GM12878 (cell line): ENCODE results near the gene MTMR3. TPM values are rescaled to one million over a fixed set of nuclear protein-coding genes. Genes with fewer than 3 reads are reported as not detected.

Experiments
- ATAC-seq: fragments of 200-7000 bp; cut with Tn5 transposase; 3 replicates; pipeline ENCODE4 v1.9.1; 2020; ENCODE audit warnings: mild to moderate bottlenecking, moderate library complexity
- BruUV-seq: library from RNA; stranded (reverse); fragments of 400-500 nt; replicated peaks from 2 replicates; lab custom pipeline; 2021; lab: Mats Ljungman, UMichigan
- CTCF ChIA-PET: fragments of 300-600 bp; sonication (Branson Sonifier 250); formaldehyde crosslinking; extraction: SDS; loops from one replicate; lab custom pipeline; 2021; ENCODE audit warnings: inconsistent platforms; lab: Yijun Ruan, JAX
- POLR2A ChIA-PET: fragments of 350-600 bp; formaldehyde crosslinking; extraction: SDS; loops from one replicate; lab custom pipeline; 2021; ENCODE audit warnings: inconsistent platforms; lab: Charles Lee
- RAD21 ChIA-PET: fragments of 300-600 bp; sonication (Branson Sonifier 250); formaldehyde crosslinking; loops from one replicate; lab custom pipeline; 2023; ENCODE audit warnings: antibody characterized with exemption; ENCODE audit not compliant: unreplicated experiment; lab: Charles Lee
- SMC1A ChIA-PET: fragments of 300-600 bp; sonication (Branson Sonifier 250); formaldehyde crosslinking; loops from one replicate; lab custom pipeline; 2023; ENCODE audit not compliant: unreplicated experiment, uncharacterized antibody; lab: Charles Lee
- DNase-seq: peaks from one replicate; pipeline ENCODE4 v3.0.0-alpha.2; 2011; ENCODE audit warnings: low read depth, low spot score
- FAIRE-seq: peaks from 3 replicates; lab custom pipeline; 2011; peaks lifted over from hg19 to GRCh38; lab: Jason Lieb, UNC
- H2AFZ ChIP-seq: 2 replicates; pipeline ENCODE4 v1.6.0; 2011; ENCODE audit warnings: low read depth, low read length, control low read depth; ENCODE audit not compliant: control insufficient read depth
- H3K27ac ChIP-seq: 2 replicates; pipeline ENCODE4 v1.5.1; 2011; ENCODE audit warnings: control low read depth; ENCODE audit not compliant: control insufficient read depth, insufficient read depth
- H3K27me3 ChIP-seq, 2 experiments: replicated peaks in 1 of 2; 2 replicates each; pipeline versions ENCODE4 v1.6.0 to v1.6.1; 2011; ENCODE audit warnings: low read length in 1 of 2; ENCODE audit not compliant: control insufficient read depth in 2 of 2, insufficient read depth in 2 of 2
- H3K36me3 ChIP-seq, 2 experiments: 2 replicates each; pipeline ENCODE4 v1.5.1; 2011; ENCODE audit warnings: low read length in 1 of 2; ENCODE audit not compliant: control insufficient read depth in 2 of 2, insufficient read depth in 2 of 2
- H3K4me1 ChIP-seq: 2 replicates; pipeline ENCODE4 v1.6.1; 2011; ENCODE audit warnings: mild to moderate bottlenecking, low read length, moderate library complexity, mixed read lengths; ENCODE audit not compliant: control insufficient read depth, insufficient read depth
- H3K4me2 ChIP-seq: 2 replicates; pipeline ENCODE4 v1.6.0; 2011; ENCODE audit warnings: control low read depth; ENCODE audit not compliant: control insufficient read depth, insufficient read depth
- H3K4me3 ChIP-seq: fragments of 200-600 bp; sonication (generic); 2 replicates; pipeline ENCODE4 v1.5.1; 2016
- H3K79me2 ChIP-seq: 2 replicates; pipeline ENCODE4 v1.6.0; 2011; ENCODE audit warnings: low read length; ENCODE audit not compliant: control insufficient read depth, insufficient read depth
- H3K9ac ChIP-seq: 2 replicates; pipeline ENCODE4 v1.8.0; 2011; ENCODE audit warnings: low read length, control low read depth, mixed read lengths; ENCODE audit not compliant: control insufficient read depth, insufficient read depth
- H3K9me3 ChIP-seq: replicated peaks from 3 replicates; pipeline ENCODE4 v1.5.1; 2011; ENCODE audit warnings: mild to moderate bottlenecking, low read length; ENCODE audit not compliant: control insufficient read depth, insufficient read depth
- H4K20me1 ChIP-seq: 2 replicates; pipeline ENCODE4 v1.6.0; 2011; ENCODE audit not compliant: control insufficient read depth, insufficient read depth
- MAX ChIP-seq: IDR thresholded peaks from 2 replicates; pipeline ENCODE4 v1.6.1; 2012; ENCODE audit warnings: low read depth, low read length, improper control_type of control experiment
- MEF2A ChIP-seq: IDR thresholded peaks from 2 replicates; pipeline ENCODE4 v1.6.1; 2011; ENCODE audit warnings: low read depth, mild to moderate bottlenecking, low read length, moderate library complexity; ENCODE audit not compliant: insufficient read depth
- ZNF592 ChIP-seq: fragments of 450-650 bp; IDR thresholded peaks from 2 replicates; pipeline ENCODE4 v1.6.1; 2017; ENCODE audit warnings: mild to moderate bottlenecking, moderate library complexity
- WGBS: methylation state at CpG from one replicate; pipeline ENCODE4 v1.1.6; 2016; ENCODE audit warnings: low lambda C conversion rate; ENCODE audit not compliant: insufficient replicate concordance, insufficient coverage; ENCODE audit errors: missing lambda C conversion rate; 5-methylcytosine and 5-hydroxymethylcytosine counted together
- in situ Hi-C: fragments of 300-500 bp; cut with MboI; formaldehyde crosslinking; loops from 9 replicates; pipeline ENCODE4 v1.14.3; 2018; ENCODE audit warnings: mixed read lengths
- intact Hi-C: fragments of 100-400 bp; cut with micrococcal nuclease; formaldehyde crosslinking; loops from one replicate; pipeline ENCODE4 v1.14.2; 2022; ENCODE audit not compliant: unreplicated experiment
- polyA plus RNA-seq, 11 experiments: library from polyadenylated mRNA; depleted of rRNA in 4 of 11; unstranded in 6 of 11; stranded (reverse) in 5 of 11; fragments of >200 nt; fragmentation: Nextera tagmentation in 4 of 11; fragmentation: Illumina TruSeq in 1 of 11; extraction: Ambion mirVana in 4 of 11; extraction: Trizol in 1 of 11; gene quantifications; 1 replicate in 1 of 11; 2 replicates in 10 of 11; pipeline versions ENCODE4 v1.2.1 to v1.2.3, GENCODE V29; 2011 to 2016; ENCODE audit warnings: inconsistent platforms in 2 of 11, missing spikeins in 2 of 11, low read depth in 1 of 11
- total RNA-seq, 4 experiments: library from RNA; depleted of rRNA in 3 of 4; stranded (reverse); fragments of >200 nt in 3 of 4; fragmentation: Illumina TruSeq in 1 of 4; extraction: Trizol in 1 of 4; gene quantifications; 2 replicates each; pipeline versions ENCODE4 v1.2.1 to v1.2.3, GENCODE V29; 2013 to 2021

MTMR3 gene
- total and polyA plus RNA-seq, 10 of the 15 experiments (the other 5 are each of a cell fraction or from before 2014, with no cell fraction given): 1.4 to 23.7 (median 10.6) TPM

- Histone ChIP-seq H3K4me2 (no peak overlapping the region), H3K9me3 (no peaks in the 10 kb centered on the region), H3K27ac (no peak overlapping the region), H3K27me3 (no peaks in the 10 kb centered on the region), H3K36me3 (no peaks in the 10 kb centered on the region), H3K79me2 (peaks cover 8% of the 10 kb centered on the region), H4K20me1 (no peaks in the 10 kb centered on the region), H3K4me1 (peaks cover 11% of the 10 kb centered on the region), H2AFZ (no peak overlapping the region), H3K9ac (no peak overlapping the region), H3K4me3 (no peak overlapping the region)
- DNase-seq (no peak), FAIRE-seq (no peak), ATAC-seq (no peak)
- POLR2A ChIA-PET: no interaction called here
- BruUV-seq: no TSS peak
- intact Hi-C loops: no loop called here
- no peak for TF ChIP-seq MAX
- TF ChIP-seq MEF2A: no peak
- TF ChIP-seq ZNF592: no peak
- 100% methylated on average over 1 of the region's 1 CpG for WGBS
- CTCF ChIA-PET: interaction anchor here (0.6 kb wide), 1 partner anchor 91 kb away, joined by 3 read pairs; no protein-coding TSS in a partner anchor
- RAD21 ChIA-PET: no interaction called here
- in situ Hi-C loops: no loop called here
- SMC1A ChIA-PET: interaction anchor here (1.3 to 1.4 kb wide), 2 partner anchors 12 to 18 kb away, joined by 3 read pairs; no protein-coding TSS in a partner anchor
Measured at GRCh38 chr22:29936186-29936585, 53.2 kb downstream of the MTMR3 start.
